Right atrium auricular region (tissue), 2 donors: ENCODE results near the gene TPM4. TPM values are rescaled to one million over a fixed set of nuclear protein-coding genes. Genes with fewer than 3 reads are reported as not detected.
A peak's percentile ranks its signal among the peaks of the same experiment; 100 is the strongest.
"Not testable (repeated sequence)": the region's sequence is repeated elsewhere in the genome, so short reads cannot be mapped to it uniquely, and the experiment has no call there.

Experiments
- DNase-seq: peaks from one replicate; pipeline ENCODE4 v3.0.0-alpha.2; 2019; ENCODE audit warnings: low spot score
- H3K27ac ChIP-seq, 2 donors: fragments of 200-600 bp; sonication (generic); 1 replicate in 1 of 2; 2 replicates in 1 of 2; pipeline ENCODE4 v1.5.1; 2016 to 2019
- H3K27me3 ChIP-seq, 2 donors: fragments of 200-600 bp; sonication (generic); one replicate each; pipeline versions ENCODE4 v1.5.1 to v1.6.0; 2017 to 2019
- H3K36me3 ChIP-seq: fragments of 200-600 bp; sonication (generic); one replicate; pipeline ENCODE4 v1.5.1; 2016
- H3K4me1 ChIP-seq, 2 donors: fragments of 200-600 bp; sonication (generic); one replicate each; pipeline versions ENCODE4 v1.5.1 to v1.6.0; 2017 to 2019
- H3K4me3 ChIP-seq, 2 donors: fragments of 200-600 bp; sonication (generic); 1 replicate in 1 of 2; 2 replicates in 1 of 2; pipeline ENCODE4 v1.5.1; 2017 to 2019; ENCODE audit warnings: mild to moderate bottlenecking in 1 of 2, moderate library complexity in 1 of 2
- H3K9me3 ChIP-seq, 2 donors: fragments of 200-600 bp; sonication (generic); one replicate each; pipeline ENCODE4 v1.5.1; 2019
- CTCF ChIP-seq, 2 donors: fragments of 200-600 bp; sonication (generic); IDR thresholded peaks; one replicate each; pipeline ENCODE4 v1.5.1; 2019; ENCODE audit warnings: antibody characterized with exemption in 2 of 2
- total RNA-seq, 2 donors: library from RNA; depleted of rRNA; stranded (reverse); fragments of >200 nt; gene quantifications; one replicate each; pipeline ENCODE4 v1.1.0, GENCODE V29; 2016

The TPM4 gene
- 100 to 1,000 TPM; 163 to 194 TPM for total RNA-seq

- peaks cover 0 to 39% of the 10 kb centered on the region in 2 donors for H3K4me1 ChIP-seq
Observed at GRCh38 chr19:16076154-16076957, at the start of gene TPM4. Gene TPM4, plus strand, starts transcription at chr19:16076495. Its CDS starts 71 bp downstream, at chr19:16076566.

GRCh38 chr19:16026756-16027155 lies 49.5 kb upstream of the TPM4 start:
- TF ChIP-seq CTCF (IDR thresholded peaks at IDR 0.05): no peak
- Histone ChIP-seq H3K36me3 (no peaks in the 10 kb centered on the region), H3K9me3 (no peaks in the 10 kb centered on the region), H3K4me3 (no peak overlapping the region), H3K27me3 (no peaks in the 10 kb centered on the region), H3K27ac (no peak overlapping the region), H3K4me1 (no peaks in the 10 kb centered on the region)
- DNase-seq: no peak

More at GRCh38 chr19:16076154-16076957, at the start of gene TPM4:
- Histone ChIP-seq H3K4me3 (peak within 1 kb of the TSS; percentile 74 to 86), H3K36me3 (peaks cover 1% of the 10 kb centered on the region), H3K9me3 (no peaks in the 10 kb centered on the region), H3K27ac (peak within 1 kb of the TSS; percentile 98 to 100), H3K27me3 (no peaks in the 10 kb centered on the region)
- DNase-seq: peak; percentile 96
- TF ChIP-seq CTCF (IDR thresholded peaks at IDR 0.05): no peak

- no peaks in the 10 kb centered on the region for H3K27me3 ChIP-seq
- H3K36me3 ChIP-seq: no peaks in the 10 kb centered on the region
- TF ChIP-seq CTCF (IDR thresholded peaks at IDR 0.05): no peak
- no peak for DNase-seq
- no peak overlapping the region for H3K27ac ChIP-seq
- H3K4me3 ChIP-seq: no peak overlapping the region
- no peaks in the 10 kb centered on the region for H3K9me3 ChIP-seq
- H3K4me1 ChIP-seq: no peaks in the 10 kb centered on the region
Observed at GRCh38 chr19:16027528-16027927, 48.8 kb upstream of the TPM4 start.

DNA sequence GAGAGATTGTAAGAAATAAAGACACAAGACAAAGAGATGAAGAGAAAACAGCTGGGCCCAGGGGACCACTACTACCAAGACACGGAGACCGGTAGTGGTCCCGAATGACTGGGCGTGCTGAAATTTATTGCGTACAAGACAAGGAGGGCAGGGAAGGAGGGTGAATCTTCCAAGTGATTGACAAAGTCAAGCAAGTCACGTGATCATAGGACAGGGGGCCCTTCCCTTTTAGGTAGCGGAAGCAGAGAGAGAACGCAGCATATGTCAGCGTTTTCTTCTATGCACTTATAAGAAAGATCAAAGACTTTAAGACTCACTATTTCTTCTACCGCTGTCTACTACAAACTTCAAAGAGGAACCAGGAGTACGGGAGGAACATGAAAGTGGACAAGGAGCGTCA lies 46.1 kb upstream of the TPM4 start:
- not testable (repeated sequence) for DNase-seq, H3K36me3 ChIP-seq, H3K4me3 ChIP-seq, H3K9me3 ChIP-seq, H3K27ac ChIP-seq, H3K27me3 ChIP-seq, H3K4me1 ChIP-seq

- H3K27ac ChIP-seq: no peak overlapping the region
- TF ChIP-seq CTCF (IDR thresholded peaks at IDR 0.05): no peak
- H3K36me3 ChIP-seq: no peaks in the 10 kb centered on the region
- DNase-seq: no peak
- no peaks in the 10 kb centered on the region for H3K9me3 ChIP-seq
- H3K4me3 ChIP-seq: no peak overlapping the region
- H3K27me3 ChIP-seq: no peaks in the 10 kb centered on the region
- no peaks in the 10 kb centered on the region for H3K4me1 ChIP-seq
Observed at GRCh38 chr19:16030964-16031871, 45.1 kb upstream of the TPM4 start.

DNA sequence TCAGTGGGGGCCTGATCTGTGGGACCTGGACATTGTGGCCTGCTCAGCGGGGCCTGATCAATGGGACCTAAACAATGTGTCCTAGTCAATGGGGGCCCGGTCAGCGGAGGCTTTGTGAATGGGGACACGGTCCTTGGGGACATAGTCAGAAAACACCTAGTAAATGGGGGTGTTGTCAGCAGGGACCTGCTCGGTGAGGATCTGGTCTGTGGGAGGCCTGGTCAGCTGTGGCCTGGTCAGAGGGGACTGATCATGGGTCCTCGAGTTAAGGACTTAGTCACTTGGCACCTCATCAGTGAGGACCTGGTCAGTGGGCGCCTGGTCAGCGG lies 44.5 kb upstream of the TPM4 start:
- no peaks in the 10 kb centered on the region for H3K36me3 ChIP-seq
- H3K4me1 ChIP-seq: no peaks in the 10 kb centered on the region
- no peaks in the 10 kb centered on the region for H3K9me3 ChIP-seq
- no peak for DNase-seq
- H3K27me3 ChIP-seq: no peaks in the 10 kb centered on the region
- H3K4me3 ChIP-seq: no peak overlapping the region
- TF ChIP-seq CTCF (IDR thresholded peaks at IDR 0.05): no peak
- H3K27ac ChIP-seq: no peak overlapping the region
